H9 (cell line): ENCODE results near the gene TM4SF1. TPM values are rescaled to one million over a fixed set of nuclear protein-coding genes. Genes with fewer than 3 reads are reported as not detected.

ENCODE experiments used
- DNase-seq: peaks from one replicate; pipeline ENCODE4 v3.0.0-alpha.2; 2017
- H2AFZ ChIP-seq: one replicate; pipeline ENCODE4 v1.6.1; 2013; ENCODE audit warnings: mild to moderate bottlenecking, low read length, control low read depth, moderate library complexity
- H2AK5ac ChIP-seq: 2 replicates; pipeline ENCODE4 v1.6.1; 2013; ENCODE audit warnings: low read length, control low read depth, mixed read lengths; ENCODE audit not compliant: insufficient read length
- H2BK120ac ChIP-seq: one replicate; pipeline ENCODE4 v1.6.1; 2013; ENCODE audit warnings: low read depth, mild to moderate bottlenecking, low read length, control low read depth, inconsistent platforms; ENCODE audit not compliant: poor library complexity, severe bottlenecking
- H2BK12ac ChIP-seq: 2 replicates; pipeline ENCODE4 v1.6.1; 2013; ENCODE audit warnings: low read length, control low read depth, mixed read lengths, low read depth; ENCODE audit not compliant: insufficient read length
- H2BK15ac ChIP-seq: 2 replicates; pipeline ENCODE4 v1.6.1; 2013; ENCODE audit warnings: low read depth, low read length, control low read depth
- H2BK20ac ChIP-seq: one replicate; pipeline ENCODE4 v1.6.1; 2013; ENCODE audit warnings: low read depth, mild to moderate bottlenecking, low read length, control low read depth, inconsistent platforms; ENCODE audit not compliant: poor library complexity, severe bottlenecking
- H2BK5ac ChIP-seq: 2 replicates; pipeline ENCODE4 v1.6.1; 2013; ENCODE audit warnings: low read length, control low read depth, mixed read lengths; ENCODE audit not compliant: insufficient read length
- H3K14ac ChIP-seq: 2 replicates; pipeline ENCODE4 v1.6.1; 2013; ENCODE audit warnings: low read length, control low read depth; ENCODE audit not compliant: insufficient read depth
- H3K18ac ChIP-seq: 2 replicates; pipeline ENCODE4 v1.6.1; 2013; ENCODE audit warnings: low read depth, mild to moderate bottlenecking, mixed read lengths, low read length, control low read depth; ENCODE audit not compliant: insufficient read length
- H3K23ac ChIP-seq: 2 replicates; pipeline ENCODE4 v1.6.1; 2013; ENCODE audit warnings: low read length, control low read depth, mixed read lengths, low read depth; ENCODE audit not compliant: insufficient read length
- H3K23me2 ChIP-seq: 2 replicates; pipeline ENCODE4 v1.6.1; 2013; ENCODE audit warnings: low read depth, mild to moderate bottlenecking, mixed read lengths, low read length, control low read depth; ENCODE audit not compliant: insufficient read length, poor library complexity, severe bottlenecking
- H3K27ac ChIP-seq: 2 replicates; pipeline ENCODE4 v1.5.1; 2013; ENCODE audit warnings: low read length, control low read depth, mixed read lengths, low read depth; ENCODE audit not compliant: insufficient read length
- H3K27me3 ChIP-seq: 2 replicates; pipeline ENCODE4 v1.6.1; 2013; ENCODE audit warnings: low read length, control low read depth, inconsistent platforms; ENCODE audit not compliant: insufficient read depth
- H3K4ac ChIP-seq: 2 replicates; pipeline ENCODE4 v1.6.1; 2013; ENCODE audit warnings: low read depth, mild to moderate bottlenecking, control low read depth, inconsistent platforms, low read length, moderate library complexity
- H3K4me1 ChIP-seq: 2 replicates; pipeline ENCODE4 v1.6.1; 2013; ENCODE audit warnings: low read length, control low read depth, inconsistent platforms; ENCODE audit not compliant: insufficient read depth
- H3K4me2 ChIP-seq: 2 replicates; pipeline ENCODE4 v1.6.1; 2013; ENCODE audit warnings: low read length, control low read depth, mixed read lengths; ENCODE audit not compliant: insufficient read length, insufficient read depth
- H3K56ac ChIP-seq: 2 replicates; pipeline ENCODE4 v1.6.1; 2013; ENCODE audit warnings: low read depth, mild to moderate bottlenecking, mixed read lengths, low read length, control low read depth; ENCODE audit not compliant: insufficient read length
- H3K79me1 ChIP-seq: 2 replicates; pipeline ENCODE4 v1.6.1; 2013; ENCODE audit warnings: low read depth, mild to moderate bottlenecking, moderate library complexity, low read length, control low read depth, inconsistent platforms; ENCODE audit not compliant: insufficient read depth, poor library complexity, severe bottlenecking
- H3K79me2 ChIP-seq: 2 replicates; pipeline ENCODE4 v1.6.1; 2013; ENCODE audit warnings: low read length, control low read depth, inconsistent platforms; ENCODE audit not compliant: insufficient read depth
- H3K9ac ChIP-seq: 2 replicates; pipeline ENCODE4 v1.6.1; 2013; ENCODE audit warnings: low read length, control low read depth, mixed read lengths; ENCODE audit not compliant: insufficient read length; ENCODE audit errors: extremely low read depth
- H3K9me3 ChIP-seq: one replicate; pipeline ENCODE4 v1.6.1; 2013; ENCODE audit warnings: low read depth, low read length, inconsistent platforms; ENCODE audit not compliant: control insufficient read depth
- H3T11ph ChIP-seq: one replicate; pipeline ENCODE4 v1.6.1; 2013; ENCODE audit warnings: mild to moderate bottlenecking, low read length, control low read depth, inconsistent platforms
- H4K20me1 ChIP-seq: one replicate; pipeline ENCODE4 v1.6.1; 2013; ENCODE audit not compliant: control insufficient read depth, insufficient read length, insufficient read depth
- H4K5ac ChIP-seq: 2 replicates; pipeline ENCODE4 v1.6.1; 2013; ENCODE audit warnings: low read depth, mild to moderate bottlenecking, mixed read lengths, low read length, control low read depth; ENCODE audit not compliant: insufficient read length
- H4K8ac ChIP-seq: replicated peaks from 2 replicates; pipeline ENCODE4 v1.6.1; 2013; ENCODE audit warnings: low read length, control low read depth, mixed read lengths, low read depth; ENCODE audit not compliant: insufficient read length
- H4K91ac ChIP-seq: 2 replicates; pipeline ENCODE4 v1.6.1; 2013; ENCODE audit warnings: low read depth, mild to moderate bottlenecking, moderate library complexity, mixed read lengths, low read length, control low read depth; ENCODE audit not compliant: insufficient read length
- H3K27ac Mint-ChIP-seq, 3 experiments: 2 replicates in 2 of 3; 3 replicates in 1 of 3; pipeline ENCODE4 v1.8.0; 2020 to 2021; ENCODE audit warnings: mixed read lengths in 3 of 3, mild to moderate bottlenecking in 1 of 3, moderate library complexity in 1 of 3
- H3K27me3 Mint-ChIP-seq: 2 replicates; pipeline ENCODE4 v1.8.0; 2021; ENCODE audit warnings: low read depth, mild to moderate bottlenecking, moderate library complexity, mixed read lengths
- H3K36me3 Mint-ChIP-seq, 3 experiments: 2 replicates in 2 of 3; 3 replicates in 1 of 3; pipeline ENCODE4 v1.8.0; 2020 to 2021; ENCODE audit warnings: low read depth in 3 of 3, mixed read lengths in 3 of 3; ENCODE audit not compliant: insufficient read depth in 1 of 3
- H3K4me1 Mint-ChIP-seq, 2 experiments: 2 replicates each; pipeline ENCODE4 v1.8.0; 2020; ENCODE audit warnings: mixed read lengths in 2 of 2
- H3K4me3 Mint-ChIP-seq, 2 experiments: 2 replicates in 1 of 2; 3 replicates in 1 of 2; pipeline ENCODE4 v1.8.0; 2020 to 2021; ENCODE audit warnings: mild to moderate bottlenecking in 2 of 2, mixed read lengths in 2 of 2, moderate library complexity in 1 of 2
- H3K9me3 Mint-ChIP-seq, 2 experiments: 2 replicates in 1 of 2; 3 replicates in 1 of 2; pipeline ENCODE4 v1.8.0; 2020; ENCODE audit warnings: mild to moderate bottlenecking in 2 of 2, mixed read lengths in 2 of 2, moderate library complexity in 1 of 2
- WGBS: extraction: QIAGEN DNeasy Blood & Tissue Kit; methylation state at CpG from one replicate; pipeline ENCODE4 v1.1.7; 2013; ENCODE audit warnings: missing lambda C conversion rate, low lambda C conversion rate, mixed read lengths; ENCODE audit not compliant: insufficient read length; ENCODE audit errors: extremely low coverage; 5-methylcytosine and 5-hydroxymethylcytosine counted together
- total RNA-seq: library from RNA; stranded (reverse); gene quantifications from 2 replicates; pipeline ENCODE4 v1.2.1, GENCODE V29; 2021
- TF ChIP-seq, protein P1 (sequence below): fragments of 200-600 bp; sonication (generic); conservative IDR thresholded peaks from 3 replicates; pipeline ENCODE4 v1.8.0; 2021; ENCODE audit warnings: antibody characterized with exemption, mild to moderate bottlenecking

The TM4SF1 gene
- total RNA-seq, 1 experiment from 2014 or later, result 1.2 TPM

DNA sequence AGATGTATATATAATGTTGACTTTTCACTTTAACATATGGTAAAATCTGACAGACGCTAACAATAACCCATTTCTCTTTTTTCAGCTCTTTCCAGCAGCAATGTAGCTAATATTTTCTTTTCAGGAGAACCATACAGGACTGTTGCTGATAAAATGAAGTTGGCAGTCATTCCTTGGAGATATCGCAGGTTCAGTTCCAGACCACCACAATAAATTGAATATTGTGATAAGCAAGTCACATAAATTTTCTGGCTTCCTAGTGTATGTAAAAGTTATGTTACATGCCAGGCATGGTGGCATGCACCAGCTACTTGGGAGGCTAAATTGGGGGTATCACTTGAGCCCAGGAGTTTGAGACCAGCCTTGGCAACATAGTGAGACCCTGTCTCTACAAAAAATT is 31.9 kb upstream of the TM4SF1 start:
- no peaks in the 10 kb centered on the region for H3K4me1 Mint-ChIP-seq
- Histone ChIP-seq H3K23ac (no peak overlapping the region), H3K79me2 (no peaks in the 10 kb centered on the region), H4K20me1 (no peaks in the 10 kb centered on the region), H3K14ac (no peak overlapping the region), H3K4me1 (no peaks in the 10 kb centered on the region), H2BK120ac (no peak overlapping the region), H3K27ac (no peak overlapping the region), H2BK5ac (no peak overlapping the region), H3K4ac (no peak overlapping the region), H3K18ac (no peak overlapping the region), H3K27me3 (no peaks in the 10 kb centered on the region), H3K9ac (no peak overlapping the region), H3T11ph (no peak overlapping the region), H2AK5ac (no peak overlapping the region), H3K23me2 (no peaks in the 10 kb centered on the region), H2BK15ac (no peak overlapping the region), H3K79me1 (no peaks in the 10 kb centered on the region), H4K5ac (no peak overlapping the region), H4K8ac (no peak overlapping the region), H2AFZ (no peak overlapping the region), H3K56ac (no peak overlapping the region), H4K91ac (no peak overlapping the region), H2BK20ac (no peak overlapping the region), H2BK12ac (no peak overlapping the region), H3K9me3 (no peaks in the 10 kb centered on the region), H3K4me2 (no peak overlapping the region)
- H3K27me3 Mint-ChIP-seq, result no peaks in the 10 kb centered on the region
- DNase-seq, result no peak
- TF ChIP-seq, protein P1, sequence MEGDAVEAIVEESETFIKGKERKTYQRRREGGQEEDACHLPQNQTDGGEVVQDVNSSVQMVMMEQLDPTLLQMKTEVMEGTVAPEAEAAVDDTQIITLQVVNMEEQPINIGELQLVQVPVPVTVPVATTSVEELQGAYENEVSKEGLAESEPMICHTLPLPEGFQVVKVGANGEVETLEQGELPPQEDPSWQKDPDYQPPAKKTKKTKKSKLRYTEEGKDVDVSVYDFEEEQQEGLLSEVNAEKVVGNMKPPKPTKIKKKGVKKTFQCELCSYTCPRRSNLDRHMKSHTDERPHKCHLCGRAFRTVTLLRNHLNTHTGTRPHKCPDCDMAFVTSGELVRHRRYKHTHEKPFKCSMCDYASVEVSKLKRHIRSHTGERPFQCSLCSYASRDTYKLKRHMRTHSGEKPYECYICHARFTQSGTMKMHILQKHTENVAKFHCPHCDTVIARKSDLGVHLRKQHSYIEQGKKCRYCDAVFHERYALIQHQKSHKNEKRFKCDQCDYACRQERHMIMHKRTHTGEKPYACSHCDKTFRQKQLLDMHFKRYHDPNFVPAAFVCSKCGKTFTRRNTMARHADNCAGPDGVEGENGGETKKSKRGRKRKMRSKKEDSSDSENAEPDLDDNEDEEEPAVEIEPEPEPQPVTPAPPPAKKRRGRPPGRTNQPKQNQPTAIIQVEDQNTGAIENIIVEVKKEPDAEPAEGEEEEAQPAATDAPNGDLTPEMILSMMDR, result no peak
- no CpG with 5 or more reads among the region's 2 CpGs for WGBS
- no peaks in the 10 kb centered on the region for H3K9me3 Mint-ChIP-seq
- H3K36me3 Mint-ChIP-seq, result no peaks in the 10 kb centered on the region
- no peak overlapping the region for H3K27ac Mint-ChIP-seq
- no peak overlapping the region for H3K4me3 Mint-ChIP-seq
